Right ventricle myocardium superior (tissue), 1 donor: ENCODE results near the gene OR2AT4. TPM values are rescaled to one million over a fixed set of nuclear protein-coding genes. Genes with fewer than 3 reads are reported as not detected.
A peak's percentile ranks its signal among the peaks of the same experiment; 100 is the strongest.
"Not testable (repeated sequence)": the region's sequence is repeated elsewhere in the genome, so short reads cannot be mapped to it uniquely, and the experiment has no call there.

Experiments
- ATAC-seq: fragments of 200-7000 bp; cut with Tn5 transposase; one replicate; pipeline ENCODE4 v1.9.1; 2020; ENCODE audit warnings: mild to moderate bottlenecking; ENCODE audit not compliant: poor library complexity
- DNase-seq: peaks from one replicate; pipeline ENCODE4 v3.0.0-alpha.2; 2020
- intact Hi-C: fragments of 100-400 bp; cut with DNase I; formaldehyde crosslinking; loops from one replicate; pipeline ENCODE4 v1.11.2; 2022
- total RNA-seq: library from RNA; stranded (reverse); fragmentation: NEBNext Ultra II Directional; extraction: Animal tissue kit (Norgen Biotek cat#: 25700); gene quantifications from one replicate; pipeline ENCODE4 v1.2.1, GENCODE V29; 2021
- donor health status: DM: no; HTN: yes; CAD: no; lungs with severe emphysema.

The OR2AT4 gene
- total RNA-seq, 1 donor from 2014 or later = not detected

DNA sequence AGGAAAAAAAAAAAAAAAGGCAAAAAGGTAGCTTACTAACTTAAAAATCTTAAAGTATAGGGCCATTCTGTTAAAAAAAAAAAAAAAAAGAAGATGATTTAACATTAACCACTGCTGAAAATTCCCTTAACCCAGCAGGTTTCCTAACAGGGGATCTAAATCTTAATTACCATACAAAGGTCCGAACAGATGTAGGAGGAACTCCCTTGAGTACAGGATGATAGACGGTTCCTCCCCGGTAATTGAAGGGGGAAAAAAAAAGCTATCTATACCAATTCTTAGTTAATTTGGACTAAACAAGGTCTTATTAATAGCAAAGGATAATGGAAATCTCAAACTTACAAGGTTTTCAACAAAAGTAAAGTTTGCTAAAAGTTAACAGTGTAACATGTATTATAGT is 54.9 kb downstream of the OR2AT4 start:
- DNase-seq, ATAC-seq, intact Hi-C loops: not testable (repeated sequence)

DNA sequence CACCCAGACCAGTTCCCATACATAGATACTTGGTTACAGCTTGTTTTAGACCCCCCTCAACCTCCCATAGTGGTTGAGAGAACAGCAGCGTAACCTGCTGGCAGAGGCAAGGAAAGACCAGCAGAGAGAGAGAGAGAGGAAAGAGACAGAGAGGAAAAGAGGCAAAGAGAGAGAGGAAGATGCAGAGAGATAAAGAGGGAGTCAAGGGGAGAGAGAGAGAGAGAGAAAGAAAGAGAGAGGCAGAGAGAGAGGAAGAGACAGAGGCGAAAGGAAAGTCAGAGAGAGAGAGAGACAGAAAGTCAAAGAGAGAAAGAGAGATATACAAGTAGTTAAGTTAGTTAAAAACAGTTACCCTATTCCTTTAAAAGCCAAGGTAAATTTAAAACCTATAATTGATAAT is 55.4 kb downstream of the OR2AT4 start:
- no peak for ATAC-seq
- no peak for DNase-seq
- intact Hi-C loops = no loop called here

- DNase-seq (no peak), ATAC-seq (no peak)
- intact Hi-C loops = no loop called here
Observed at GRCh38 chr11:75040167-75040770, 56.4 kb downstream of the OR2AT4 start.

DNA sequence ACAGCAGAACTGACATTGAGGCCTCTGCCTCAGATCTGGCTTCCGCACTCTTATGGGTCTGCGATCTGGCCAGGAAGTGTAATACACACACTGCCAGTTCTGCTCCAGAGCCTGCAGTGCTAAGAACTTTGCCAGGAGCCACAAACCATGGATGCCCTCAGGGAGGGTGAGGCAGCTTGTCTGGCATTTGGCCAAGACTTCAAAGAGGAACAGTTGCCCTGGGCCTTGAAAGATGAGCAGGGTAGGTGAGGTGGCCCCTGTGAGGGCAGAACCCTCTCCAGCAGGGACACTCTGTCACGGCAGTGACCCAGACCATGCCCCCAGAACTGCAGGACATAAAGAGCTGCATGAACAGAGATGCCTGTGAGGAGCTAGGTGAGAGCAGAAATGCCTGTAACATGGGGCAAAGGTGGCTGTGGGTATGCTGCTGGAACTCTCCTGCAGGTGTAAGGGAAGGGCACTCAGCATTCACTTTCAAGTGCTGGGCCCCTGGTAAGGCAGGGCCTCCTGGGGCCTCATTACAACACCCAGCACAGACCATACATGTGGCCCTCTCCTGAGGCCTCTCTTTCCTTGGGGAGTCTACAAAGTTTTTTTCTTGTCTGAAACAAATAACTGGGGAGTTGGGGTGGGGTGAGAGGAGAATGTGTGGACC is 60.6 kb downstream of the OR2AT4 start:
- intact Hi-C loops = no loop called here
- ATAC-seq = no peak
- no peak for DNase-seq

GRCh38 chr11:75035256-75035655 is 61.4 kb downstream of the OR2AT4 start:
- intact Hi-C loops = no loop called here
- ATAC-seq (no peak), DNase-seq (no peak)

DNA sequence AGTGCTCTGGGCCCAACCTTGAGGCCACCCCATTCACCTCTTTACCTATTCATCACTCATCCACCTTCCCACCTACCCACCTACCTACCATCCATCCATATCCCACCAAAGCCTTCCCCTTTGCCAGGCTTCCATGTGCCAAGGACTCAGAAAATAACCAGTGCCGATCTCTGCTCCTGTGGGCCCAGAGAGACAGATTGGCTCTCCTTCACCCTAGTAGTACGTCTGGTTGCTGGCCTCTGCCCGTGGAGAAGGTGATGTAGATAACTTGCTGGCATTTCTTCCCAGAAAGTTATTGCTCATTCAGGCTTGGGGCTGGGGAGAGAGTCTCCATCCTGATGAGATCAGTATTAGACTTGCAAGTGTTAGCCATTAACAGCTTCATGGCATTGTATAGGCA is 62.8 kb downstream of the OR2AT4 start:
- no peak for ATAC-seq
- intact Hi-C loops = loop anchor here (2.0 kb wide), 1 partner anchor 103 kb away; no protein-coding TSS in a partner anchor
- DNase-seq = no peak

DNA sequence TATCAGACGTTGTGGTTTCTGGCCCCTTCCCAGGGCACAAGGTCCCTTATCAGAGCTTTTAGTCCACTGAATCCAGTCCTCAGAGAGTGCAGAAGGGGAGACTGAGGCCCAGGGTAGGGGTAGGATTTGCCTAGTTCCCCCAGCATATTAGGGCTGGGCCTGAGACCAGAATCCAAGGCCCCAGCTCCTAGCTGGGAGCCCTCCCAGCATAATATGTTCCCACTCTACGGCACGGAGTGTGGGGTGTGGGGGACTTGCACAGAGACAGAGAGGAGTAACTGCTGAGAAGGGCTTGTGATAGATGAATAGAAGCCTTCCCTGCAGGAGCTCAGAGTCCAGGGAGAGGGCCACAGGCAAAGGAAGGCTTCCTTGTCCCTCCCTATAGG is 64.1 kb downstream of the OR2AT4 start:
- DNase-seq (no peak), ATAC-seq (no peak)
- intact Hi-C loops = loop anchor here (2.0 kb wide), 1 partner anchor 102 kb away; no protein-coding TSS in a partner anchor

DNA sequence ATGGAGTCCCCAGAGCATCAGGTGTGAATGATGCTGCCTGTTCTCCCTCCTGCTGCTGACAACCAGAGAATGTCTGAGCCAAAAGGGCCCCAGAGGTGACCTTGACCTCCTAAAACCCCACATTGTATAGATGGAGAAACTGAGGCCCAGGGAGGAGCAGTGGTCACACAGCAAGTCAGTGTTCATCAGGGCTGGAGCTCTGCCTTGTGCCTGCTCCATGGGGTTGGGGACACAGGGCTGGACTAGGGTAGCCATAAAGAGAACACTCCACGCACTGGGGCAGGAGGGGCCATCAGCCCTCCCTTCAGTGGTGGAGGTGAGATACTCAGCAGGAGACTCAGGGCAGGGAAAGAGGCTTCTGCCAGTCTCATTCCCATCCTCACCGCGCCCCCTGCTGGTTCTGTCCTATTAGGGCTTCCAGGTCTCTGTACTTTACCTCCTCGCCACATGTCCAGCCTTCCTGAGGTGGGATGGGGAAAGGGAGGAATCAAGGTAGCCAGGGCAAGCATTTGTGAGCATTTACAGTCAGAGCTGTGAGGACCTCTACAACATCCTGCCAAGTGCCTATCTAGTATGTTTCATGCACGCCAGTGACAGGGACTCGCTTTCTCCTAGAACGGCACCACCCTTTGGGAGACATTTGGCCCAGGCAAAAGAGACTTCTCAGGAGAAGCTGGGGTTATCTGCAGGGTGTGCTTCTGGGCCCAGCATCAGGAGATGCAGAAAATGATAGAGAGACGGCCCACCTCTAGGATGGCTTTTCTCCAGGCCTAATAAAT is 64.7 kb downstream of the OR2AT4 start:
- DNase-seq = peak; percentile 78
- peak; percentile 79 for ATAC-seq
- intact Hi-C loops = loop anchor here (2.0 kb wide), 1 partner anchor 101 kb away; no protein-coding TSS in a partner anchor

Other genes with a start within 250 kb of the OR2AT4 start
- 5.3 TPM for gene XRRA1, start 147.8 kb downstream of the OR2AT4 start, total RNA-seq
- gene SPCS2, start 147.6 kb downstream of the OR2AT4 start, total RNA-seq = 98.4 TPM
- gene NEU3, start 107.9 kb downstream of the OR2AT4 start, total RNA-seq = 3.5 TPM
- 28.2 TPM for gene SLCO2B1, start 54.2 kb upstream of the OR2AT4 start, total RNA-seq
- 0.11 TPM for gene TPBGL, start 143.9 kb upstream of the OR2AT4 start, total RNA-seq